Measurements from ENCODE around the gene BUB3.

GRCh38 chr10:123139165-123139520 is 15.1 kb upstream of the BUB3 start:
- TF ChIP-seq CTCF (conservative IDR thresholded peaks at IDR 0.05) (no peak), ZFX (IDR thresholded peaks at IDR 0.05) (no peak)

All from C4-2B (cell line).